HG03460 (cell line): ENCODE measurements around the gene ENHO.

ENCODE experiments used
- ATAC-seq: cut with Tn5 transposase; IDR thresholded peaks from one replicate; pipeline ENCODE4 v1.9.1; 2021; ENCODE audit not compliant: unreplicated experiment

ENHO gene

DNA sequence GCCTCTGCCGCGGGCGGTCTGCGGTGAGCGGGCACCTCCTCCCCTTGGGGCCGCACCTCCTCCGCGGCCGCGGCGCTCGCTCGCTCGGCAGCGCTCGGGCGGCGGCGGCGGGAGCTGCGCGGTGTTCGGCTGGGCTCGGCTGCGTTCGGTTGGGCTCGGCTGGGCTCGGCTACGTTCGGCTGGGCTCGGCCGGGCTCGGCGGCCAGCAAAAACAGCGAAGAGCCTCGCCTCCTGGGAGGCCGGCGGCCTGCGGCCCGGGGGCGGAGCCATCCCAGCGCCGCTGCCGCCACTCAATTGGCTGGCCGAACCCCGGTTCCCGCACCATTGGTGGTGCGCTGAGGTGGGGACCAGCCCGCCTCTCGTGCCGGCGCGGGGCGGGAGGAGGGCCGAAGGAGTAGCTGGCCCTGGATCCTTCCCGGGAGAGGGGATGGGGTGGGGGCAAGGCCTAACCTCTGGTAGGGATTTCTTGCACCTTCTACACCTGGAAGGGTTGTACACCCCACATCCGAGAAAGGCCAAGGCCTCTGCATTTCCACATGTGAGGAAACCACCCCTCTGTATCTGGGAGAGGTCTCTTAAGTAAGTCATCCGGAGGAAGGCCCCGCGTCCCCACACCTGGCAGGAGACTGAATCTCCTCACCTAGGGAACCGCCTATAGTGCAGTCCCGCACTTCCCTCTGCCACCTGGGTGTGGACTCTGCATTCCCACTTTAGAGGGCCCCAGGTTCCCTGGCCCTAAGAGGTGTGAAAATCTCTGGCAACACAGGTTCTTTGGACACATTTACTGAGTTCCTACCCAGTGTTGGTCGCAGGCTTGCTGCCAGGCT lies at the start of gene ENHO:
TSS of gene ENHO (minus strand) at position 20 of the 827 bp plus-strand sequence. CDS start 1,295 bp downstream, outside the sequence.
- peak; percentile 82 for ATAC-seq

DNA sequence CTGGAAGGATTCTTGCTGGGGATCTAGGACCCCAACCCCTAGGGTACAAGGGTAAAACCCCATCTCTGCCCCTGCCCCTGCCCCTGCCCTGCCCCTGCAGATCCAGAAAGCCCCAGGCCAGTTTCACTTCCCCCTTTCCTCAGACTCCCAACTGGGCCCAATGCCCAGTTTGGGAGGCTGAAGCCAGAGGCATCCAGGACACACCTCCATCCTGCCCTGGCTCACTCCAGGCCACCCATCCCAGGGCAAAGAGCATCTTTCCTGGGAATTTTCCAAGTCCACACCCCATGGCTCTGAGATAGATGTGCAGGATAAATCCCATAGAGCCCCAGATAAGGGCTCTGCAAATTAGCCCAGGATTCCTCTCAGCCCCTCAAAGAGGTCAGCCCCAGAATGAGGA lies 49.3 kb upstream of the ENHO start:
- no peak for ATAC-seq

DNA sequence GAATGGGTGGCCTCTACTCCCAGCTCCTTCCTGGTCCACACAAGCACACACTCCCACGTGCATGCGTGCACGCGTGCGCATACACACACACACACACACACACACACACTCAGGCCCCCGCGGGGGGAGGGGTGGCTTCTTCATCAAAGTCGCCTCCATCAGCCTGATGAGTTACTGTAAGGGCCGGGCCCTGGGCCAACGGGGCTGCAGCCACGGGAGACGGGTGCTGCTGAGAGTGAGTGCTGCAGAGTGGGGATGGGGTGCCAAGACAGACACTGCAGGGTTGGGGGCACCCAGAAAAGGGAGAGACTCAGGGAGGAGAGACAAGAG lies 48.7 kb upstream of the ENHO start:
- ATAC-seq: no peak

DNA sequence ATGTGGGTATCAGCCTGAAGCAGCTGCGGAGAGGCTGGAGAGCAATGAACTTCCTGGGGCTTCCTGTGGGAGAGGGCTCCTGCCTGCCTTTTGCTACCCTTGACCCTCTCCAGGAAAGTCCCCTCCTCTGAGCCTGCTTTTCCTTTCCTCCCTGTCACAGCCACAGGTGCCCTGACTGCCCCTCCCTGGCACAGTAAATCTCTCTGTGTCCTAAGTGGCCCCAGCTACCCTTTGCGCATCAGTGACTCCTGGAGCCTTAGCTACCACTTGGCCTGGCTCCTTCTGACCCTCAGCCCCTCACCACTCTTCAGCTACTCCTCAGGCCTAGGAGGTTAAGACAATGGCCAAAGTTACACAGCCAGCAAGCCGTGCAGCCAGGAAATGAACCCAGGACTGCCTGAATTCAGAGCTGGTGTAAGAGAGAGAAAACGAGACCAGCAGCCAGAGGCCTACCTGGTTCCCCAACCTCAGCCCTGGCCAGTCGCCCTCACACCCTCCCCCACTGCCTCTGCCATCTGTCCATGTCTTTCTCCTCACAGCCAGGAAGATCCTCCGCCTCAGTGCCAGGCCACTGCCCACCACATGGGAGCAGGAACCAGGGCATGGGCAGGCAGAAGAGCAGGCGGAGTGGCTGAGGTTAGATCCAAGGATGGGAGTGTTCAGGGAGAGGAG lies 48.2 kb upstream of the ENHO start:
- no peak for ATAC-seq

DNA sequence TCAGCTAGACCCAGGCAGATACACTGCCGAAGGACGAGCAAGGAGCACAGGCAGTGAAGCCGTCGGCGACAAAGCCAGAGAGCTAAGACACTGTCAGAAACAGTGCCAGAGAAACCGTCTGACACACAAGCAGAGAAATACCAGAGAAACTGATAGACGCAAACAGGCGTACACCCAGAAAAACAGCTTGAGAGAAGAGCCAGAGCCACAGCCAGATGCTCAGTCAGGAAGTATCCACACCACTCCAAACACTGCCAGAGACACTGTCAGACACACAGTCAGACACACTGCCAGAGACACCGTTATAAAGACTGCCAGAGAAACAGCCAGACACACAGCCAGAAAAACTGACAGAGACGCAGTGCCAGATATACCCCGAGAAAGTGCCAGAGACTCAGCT lies 47.6 kb upstream of the ENHO start:
- ATAC-seq: no peak

DNA sequence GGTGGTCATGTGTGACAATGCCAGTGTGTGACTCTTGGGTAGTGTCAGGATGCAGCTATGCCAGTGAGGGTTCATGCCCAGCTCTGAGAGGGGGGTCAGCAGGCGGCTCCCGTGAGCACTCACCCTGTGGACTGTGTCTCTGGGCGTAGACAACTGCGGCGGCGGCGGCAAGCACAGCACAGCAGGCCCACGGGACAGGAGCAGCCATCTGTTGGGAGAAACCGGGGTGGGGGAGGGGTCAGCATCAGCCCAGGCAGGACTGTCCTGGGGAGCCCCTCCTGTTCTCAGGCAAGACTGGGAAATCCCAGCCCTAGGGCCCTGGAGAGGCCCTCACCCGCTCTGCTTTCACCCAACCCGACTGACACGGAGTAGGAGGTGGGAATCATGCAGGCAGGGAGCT lies 46.0 kb upstream of the ENHO start:
- ATAC-seq: no peak

DNA sequence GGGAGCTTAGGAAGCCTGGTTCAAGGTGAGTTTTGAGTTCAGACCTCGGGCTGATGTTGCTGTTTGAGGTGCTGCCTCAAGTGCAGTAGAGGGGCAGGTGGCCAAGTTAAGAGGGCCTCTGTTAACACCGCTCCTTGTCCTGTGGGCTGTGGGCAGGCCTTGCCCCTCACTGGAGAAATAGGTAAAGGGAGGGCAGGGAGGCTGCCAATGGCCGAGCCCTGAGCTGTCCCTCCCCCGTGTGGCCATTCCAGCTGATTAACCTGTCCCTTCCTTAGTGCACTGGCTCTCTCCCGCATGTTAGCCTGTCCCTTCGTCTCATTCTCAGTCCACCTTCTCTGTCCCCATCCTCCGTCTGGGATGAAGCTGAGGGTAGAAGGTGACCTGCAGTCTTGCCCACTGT lies 45.3 kb upstream of the ENHO start:
- no peak for ATAC-seq

DNA sequence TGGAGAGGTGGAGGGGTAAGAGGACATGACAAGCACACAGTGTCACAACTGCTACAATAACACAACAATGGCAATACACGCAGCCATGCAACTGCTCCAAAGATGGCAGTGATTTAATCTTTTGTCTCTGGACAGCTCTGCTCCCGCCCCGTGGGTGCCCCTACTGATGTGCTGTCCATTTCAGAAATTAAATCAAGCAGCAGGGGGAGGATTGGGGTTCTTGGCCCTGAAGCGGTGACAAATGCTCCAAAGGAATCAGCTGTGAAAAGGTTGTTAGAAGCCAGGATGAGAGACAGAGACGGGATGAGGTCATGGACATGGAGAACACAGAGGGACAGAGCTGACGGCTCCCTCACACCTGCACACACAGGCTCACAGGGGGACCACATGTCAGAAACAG lies 44.2 kb upstream of the ENHO start:
- no peak for ATAC-seq

DNA sequence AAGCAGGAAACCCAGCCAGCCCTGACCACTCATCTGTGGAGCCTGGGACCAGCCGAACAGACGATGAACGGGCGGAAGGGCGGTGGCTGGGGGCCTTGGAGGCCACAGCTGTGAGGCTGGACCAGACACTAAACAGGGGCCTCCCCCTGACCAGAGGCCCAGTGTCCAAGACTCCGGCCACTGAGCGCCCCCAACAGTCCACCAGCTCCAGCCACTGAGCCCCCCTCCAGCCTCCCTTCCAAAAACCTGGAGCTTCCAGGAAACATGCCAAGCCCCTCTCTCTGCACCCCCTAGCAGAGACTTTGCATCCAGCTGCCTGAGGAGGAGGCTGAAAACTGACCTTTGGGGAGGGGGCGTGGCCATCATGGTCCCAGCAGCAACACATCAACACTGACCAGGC lies 43.5 kb upstream of the ENHO start:
- ATAC-seq: no peak

DNA sequence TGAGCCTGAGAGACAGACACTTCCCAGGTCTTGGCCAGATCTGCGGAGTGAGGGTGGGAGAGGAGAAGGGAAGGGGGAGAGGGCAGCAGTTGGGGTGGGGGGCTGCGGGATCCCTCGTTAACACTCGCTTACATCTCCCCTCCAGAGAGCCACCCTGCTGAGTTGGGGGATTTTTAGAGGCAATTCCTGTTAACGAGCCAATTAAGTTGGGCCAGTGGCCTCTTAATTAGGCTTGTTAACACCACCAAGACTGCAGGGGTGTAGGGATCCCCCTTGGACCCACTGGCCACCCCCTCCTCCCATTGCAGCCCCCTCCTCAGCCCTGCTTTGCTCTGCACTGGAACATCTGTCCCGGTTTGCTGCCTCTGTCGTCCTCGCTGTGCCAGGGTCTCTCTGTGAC lies 43.1 kb upstream of the ENHO start:
- no peak for ATAC-seq

DNA sequence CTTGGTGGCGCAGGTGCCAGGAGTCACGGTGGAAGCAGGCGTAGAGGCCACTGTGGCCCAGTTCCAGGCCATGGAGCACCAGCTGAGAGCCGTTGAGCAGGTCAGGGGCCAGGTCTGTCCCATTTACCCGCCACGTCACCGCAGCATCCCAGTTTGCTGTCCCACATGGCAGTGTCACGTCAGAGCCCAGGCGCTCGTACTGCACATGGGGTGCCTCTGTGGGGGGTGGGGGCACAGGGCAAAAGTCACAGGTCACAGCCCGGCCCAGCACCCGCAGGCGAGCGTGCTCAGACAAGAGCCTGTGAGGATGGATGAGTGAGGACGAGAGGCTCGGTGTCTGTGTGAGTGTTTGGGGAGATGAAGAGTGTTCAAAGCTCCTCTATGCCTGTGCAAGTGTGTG lies 41.8 kb upstream of the ENHO start:
- no peak for ATAC-seq

DNA sequence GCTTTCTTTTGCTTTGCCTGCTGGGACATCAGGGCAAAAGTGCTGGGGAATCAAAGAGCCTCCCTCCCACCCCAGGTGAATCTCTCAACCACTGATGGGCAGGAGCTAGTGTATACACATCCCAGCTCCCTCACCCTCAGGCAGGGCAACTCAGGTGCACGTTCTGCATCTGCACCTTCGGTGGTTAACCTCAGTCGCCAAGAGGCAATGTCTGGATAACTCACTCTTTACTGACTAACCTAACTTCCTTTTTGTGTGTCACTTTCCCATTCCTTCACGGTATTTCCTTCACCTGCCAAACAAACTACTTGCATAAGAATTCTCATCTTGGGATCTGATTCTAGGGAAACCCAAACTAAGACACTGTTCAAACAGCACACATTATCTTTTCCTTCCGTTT lies 40.5 kb upstream of the ENHO start:
- ATAC-seq: no peak

DNA sequence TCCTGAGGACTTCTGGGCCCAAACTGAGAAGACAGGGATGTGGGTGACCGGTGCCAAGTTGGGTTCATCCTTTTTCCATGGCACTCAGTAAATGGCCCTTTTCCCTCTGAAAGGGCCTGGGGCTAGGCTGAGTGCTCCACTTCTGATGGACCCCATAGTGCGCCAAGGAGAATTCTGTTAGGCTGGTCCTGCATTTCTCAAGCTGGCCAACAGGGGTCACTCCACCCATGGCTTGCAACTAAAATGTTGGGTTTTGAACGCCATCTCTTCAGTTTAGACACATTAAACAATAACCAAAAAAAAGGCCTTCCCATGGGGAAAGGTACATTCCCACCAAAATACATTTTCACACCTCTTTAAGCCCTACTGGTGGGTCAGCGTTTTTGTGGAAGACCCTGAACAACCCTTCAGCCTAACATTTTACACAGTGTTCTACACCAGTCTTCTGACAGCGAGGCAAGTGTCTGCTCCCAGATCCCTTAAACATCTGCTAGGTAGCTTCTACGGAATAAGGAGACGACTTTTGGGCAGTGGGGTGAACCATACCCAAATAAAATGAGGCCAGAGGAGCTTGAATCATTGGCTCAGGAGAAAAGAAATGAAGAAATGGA lies 39.5 kb upstream of the ENHO start:
- no peak for ATAC-seq

DNA sequence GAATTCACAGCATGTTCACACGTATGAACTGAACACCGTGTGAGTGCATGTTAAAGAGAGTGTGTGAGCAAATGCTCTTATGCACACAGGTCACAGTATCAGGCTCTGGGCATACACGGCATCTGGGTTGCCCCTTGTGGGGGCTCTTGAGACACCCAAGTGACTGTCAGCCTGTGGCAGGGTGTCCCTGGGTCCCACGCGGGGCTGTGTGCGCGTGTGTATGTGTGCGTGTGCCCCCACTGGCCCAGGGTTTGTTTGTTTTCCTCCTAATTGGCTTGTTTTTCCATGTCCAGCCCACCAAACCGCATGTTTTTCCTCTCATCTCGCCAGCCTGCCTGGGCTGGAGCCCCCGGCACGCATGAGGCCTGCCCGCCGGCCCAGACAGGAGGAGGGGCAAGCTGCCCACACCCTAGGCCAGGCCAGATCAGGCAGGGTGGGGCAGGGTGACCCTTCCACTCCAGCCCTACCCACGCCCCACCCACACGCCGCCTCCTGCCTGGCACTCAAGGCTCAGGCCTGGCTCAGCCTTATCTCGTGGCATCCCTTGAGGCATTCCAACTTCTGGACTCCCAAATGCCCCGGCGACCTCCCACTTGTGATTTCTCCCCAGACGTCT lies 37.9 kb upstream of the ENHO start:
- no peak for ATAC-seq

DNA sequence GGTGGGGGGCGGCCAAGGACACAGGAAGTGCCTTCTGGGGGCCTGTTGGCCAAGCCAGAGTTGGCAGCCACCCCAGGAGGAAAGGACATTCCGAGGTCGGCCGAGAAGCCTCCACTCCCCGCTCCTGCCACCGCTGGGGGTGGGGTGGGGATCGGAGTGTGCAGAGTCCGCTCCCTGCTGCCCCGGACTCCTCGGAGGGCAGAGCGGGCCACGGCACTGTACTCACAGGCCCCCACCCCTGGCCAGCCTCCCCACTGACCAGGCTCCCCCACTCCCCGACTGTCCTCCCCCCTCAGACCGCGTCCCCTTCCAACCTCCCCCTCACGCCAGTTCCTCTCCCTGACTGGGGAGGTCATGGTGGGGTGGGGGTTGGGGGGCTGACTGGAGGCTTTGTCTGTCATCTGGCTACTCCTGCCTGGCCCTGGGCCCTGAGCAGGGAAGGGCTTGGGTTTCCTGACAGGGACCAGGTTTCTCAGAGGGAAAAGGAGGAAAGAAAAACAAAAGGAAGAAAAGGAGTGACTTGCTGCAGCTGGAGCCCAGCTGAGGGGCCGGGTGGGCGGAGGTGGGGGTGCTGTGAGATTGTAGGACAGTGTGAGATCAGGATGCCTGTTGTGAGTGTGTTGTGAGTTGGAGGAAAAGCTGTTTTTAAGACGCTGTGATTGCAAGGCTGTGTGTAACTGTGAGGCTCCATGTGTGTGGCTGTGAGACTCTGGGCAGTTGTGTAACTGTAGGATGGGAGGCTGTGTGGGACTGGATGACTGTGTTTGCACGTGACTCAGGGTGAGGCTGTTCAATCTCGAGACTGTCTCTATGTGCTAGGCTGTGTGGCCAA lies 37.0 kb upstream of the ENHO start:
- ATAC-seq: no peak

DNA sequence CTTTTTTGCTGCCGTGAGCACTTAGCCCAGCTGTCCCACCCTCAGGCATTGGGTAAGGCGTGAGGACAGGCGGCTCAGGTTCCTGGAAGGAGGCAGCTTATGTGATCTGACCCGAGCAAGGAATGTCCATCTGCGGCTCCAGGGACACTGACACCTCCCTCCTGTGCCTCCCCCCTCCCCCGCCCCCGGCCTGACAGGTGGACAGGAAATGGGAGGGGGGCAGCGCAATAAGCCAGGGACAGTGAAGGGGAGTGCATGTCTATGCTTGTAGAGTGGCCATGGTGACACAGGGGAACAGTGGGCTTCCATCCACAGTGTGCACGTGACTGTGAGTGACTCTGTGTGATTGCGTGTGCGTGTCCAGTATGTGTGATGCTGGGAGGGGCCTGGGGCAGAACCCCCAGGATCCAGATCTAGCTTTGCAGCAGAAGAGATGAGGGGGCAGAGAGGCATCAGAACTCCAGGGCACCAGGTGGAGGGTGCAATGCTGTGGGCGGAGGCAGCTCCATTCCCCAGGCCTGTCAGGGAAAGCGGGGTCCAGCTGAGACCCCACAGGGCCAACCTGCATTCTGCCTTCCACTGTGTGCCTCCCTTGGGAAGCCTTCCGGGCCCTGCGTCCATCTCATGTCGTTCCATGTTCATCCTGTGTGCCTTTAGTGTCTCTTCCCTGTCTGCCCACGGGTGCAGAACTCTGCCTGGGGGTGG lies 36.3 kb upstream of the ENHO start:
- no peak for ATAC-seq

DNA sequence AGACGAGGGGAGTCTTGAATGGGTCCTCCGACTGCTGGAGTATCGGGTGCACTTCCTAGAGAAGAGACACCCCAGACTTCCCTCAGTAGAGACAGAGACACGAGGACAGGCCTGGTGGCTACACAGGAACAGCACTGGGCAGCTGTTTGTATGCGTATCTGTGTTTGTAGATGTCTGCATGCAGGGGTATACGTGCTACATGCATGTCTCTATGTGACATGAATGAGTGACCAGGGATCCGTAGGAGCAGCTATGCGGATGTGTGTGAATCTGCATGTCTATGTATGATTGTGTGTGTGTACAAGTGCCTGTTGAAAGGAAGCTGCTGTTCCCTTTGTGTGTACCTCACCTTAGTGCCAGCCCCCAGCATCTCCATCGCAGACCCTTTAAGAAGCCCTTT lies 35.6 kb upstream of the ENHO start:
- ATAC-seq: no peak

DNA sequence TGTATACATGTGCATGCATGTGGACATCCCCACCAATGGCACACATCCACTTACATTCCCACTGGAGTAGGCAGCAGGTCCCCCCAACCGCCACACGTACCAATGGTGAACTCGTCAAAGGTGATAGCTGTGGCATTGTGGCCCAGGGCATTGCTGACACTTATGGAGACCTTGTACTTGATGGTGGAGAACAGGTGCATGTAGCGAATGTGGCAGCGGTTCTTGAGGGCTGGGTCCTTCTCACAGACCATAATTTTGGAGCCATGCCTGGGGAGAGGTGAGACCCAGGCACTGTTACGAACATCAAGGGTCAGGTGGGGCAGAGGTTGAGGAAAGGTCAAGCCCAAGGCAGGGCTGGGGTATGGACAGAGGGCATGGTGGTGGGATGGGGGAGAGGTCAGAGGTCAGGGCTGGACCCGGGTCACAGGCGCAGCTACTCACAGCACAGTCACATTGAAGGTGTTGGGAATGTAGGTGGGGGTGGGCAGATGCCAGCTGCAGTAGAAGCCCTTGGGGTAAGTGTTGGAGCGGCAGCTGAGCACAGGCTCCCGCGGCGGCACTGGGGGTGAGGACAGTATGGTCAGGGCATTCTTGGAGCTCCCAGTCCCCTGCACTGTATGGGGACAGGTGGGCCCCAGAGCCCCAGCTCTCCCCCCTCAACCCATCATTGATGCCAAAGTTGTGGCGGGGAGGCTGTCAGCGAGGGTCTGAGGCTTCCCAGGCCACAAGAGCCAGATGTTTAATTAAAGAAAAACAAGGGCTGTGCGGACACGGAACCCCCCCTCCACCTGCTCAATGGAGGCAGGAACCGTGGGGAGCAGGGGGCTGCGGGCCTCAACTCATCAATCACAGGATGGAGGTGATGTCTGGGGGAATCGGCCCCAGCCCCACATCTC lies 34.9 kb upstream of the ENHO start:
- no peak for ATAC-seq

DNA sequence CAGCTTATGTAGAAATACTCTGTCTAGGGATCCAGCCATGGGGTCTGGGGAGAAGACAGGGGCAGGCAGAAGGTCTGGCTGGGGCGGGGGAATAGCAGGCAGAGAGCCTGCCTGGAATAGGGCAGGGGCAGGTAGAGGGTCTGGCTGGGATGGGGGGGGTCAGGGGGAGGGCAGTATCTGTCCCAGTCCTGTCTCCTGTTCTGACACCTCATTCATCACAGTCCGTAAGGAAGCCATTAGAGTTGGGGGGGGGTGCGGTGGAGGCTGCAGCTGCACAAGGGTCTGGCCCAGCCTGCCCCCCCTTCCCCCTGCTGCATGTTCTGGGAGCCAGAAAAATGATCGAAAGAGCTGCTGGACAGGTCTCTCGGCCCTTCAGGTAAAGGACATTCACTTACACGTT lies 34.2 kb upstream of the ENHO start:
- no peak for ATAC-seq
